HepG2 (cell line): ENCODE data around the gene PRSS27. TPM values are rescaled to one million over a fixed set of nuclear protein-coding genes. Genes with fewer than 3 reads are reported as not detected.

Experiments used
- BHLHE40 ChIP-seq: IDR thresholded peaks from 2 replicates; pipeline ENCODE4 v1.6.1; 2011; ENCODE audit warnings: low read length, improper control_type of control experiment
- CC2D1A ChIP-seq: sonication (generic); formaldehyde crosslinking; IDR thresholded peaks from 2 replicates; pipeline ENCODE4 v1.8.1; 2023; ENCODE audit warnings: mild to moderate bottlenecking, missing genetic modification reagents
- CENPT ChIP-seq: sonication (generic); formaldehyde crosslinking; IDR thresholded peaks from 2 replicates; pipeline ENCODE4 v1.8.0; 2022; ENCODE audit warnings: low read depth, mild to moderate bottlenecking, moderate library complexity, missing genetic modification reagents
- FOXK1 ChIP-seq: sonication (generic); formaldehyde crosslinking; IDR thresholded peaks from 2 replicates; pipeline ENCODE4 v1.4.0; 2020; ENCODE audit warnings: low read depth, missing genetic modification reagents, borderline replicate concordance
- GTF3A ChIP-seq: sonication (generic); formaldehyde crosslinking; conservative IDR thresholded peaks from 2 replicates; pipeline ENCODE4 v1.4.0; 2020; ENCODE audit warnings: mild to moderate bottlenecking, missing genetic modification reagents
- LBX2 ChIP-seq: sonication (generic); formaldehyde crosslinking; IDR thresholded peaks from 2 replicates; pipeline ENCODE4 v1.5.0; 2020; ENCODE audit warnings: missing genetic modification reagents, mild to moderate bottlenecking, borderline replicate concordance
- NFE2 ChIP-seq: sonication (generic); formaldehyde crosslinking; IDR thresholded peaks from 2 replicates; pipeline ENCODE4 v1.4.0; 2020; ENCODE audit warnings: missing genetic modification reagents
- NR2F6 ChIP-seq, 2 experiments: IDR thresholded peaks; 2 replicates each; pipeline ENCODE4 v1.6.1; 2016; ENCODE audit warnings: antibody characterized with exemption in 1 of 2, mild to moderate bottlenecking in 1 of 2
- PCBP2 ChIP-seq: fragments of 200-400 bp; formaldehyde crosslinking; optimal IDR thresholded peaks from 2 replicates; pipeline ENCODE3; 2018; ENCODE audit warnings: low read length, low read depth; ENCODE audit not compliant: poor library complexity, severe bottlenecking
- PITX1 ChIP-seq: sonication (generic); formaldehyde crosslinking; IDR thresholded peaks from 2 replicates; pipeline ENCODE4 v1.5.1; 2020; ENCODE audit warnings: mild to moderate bottlenecking, missing genetic modification reagents
- PPARG ChIP-seq: conservative IDR thresholded peaks from 2 replicates; pipeline ENCODE4 v1.6.1; 2016; ENCODE audit warnings: missing biosample characterization, missing genetic modification reagents
- PREB ChIP-seq: sonication (generic); formaldehyde crosslinking; IDR thresholded peaks from 2 replicates; pipeline ENCODE4 v1.4.0; 2020; ENCODE audit warnings: missing genetic modification reagents
- SOX6 ChIP-seq, 2 experiments: fragments of 450-650 bp in 1 of 2; sonication (generic) in 1 of 2; formaldehyde crosslinking in 1 of 2; IDR thresholded peaks; 2 replicates each; pipeline versions ENCODE4 v1.4.0 to v1.6.1; 2017 to 2020; ENCODE audit warnings: antibody characterized with exemption in 1 of 2, mild to moderate bottlenecking in 1 of 2, missing genetic modification reagents in 1 of 2
- SP5 ChIP-seq: IDR thresholded peaks from 2 replicates; pipeline ENCODE4 v1.6.1; 2016; ENCODE audit warnings: low read depth, borderline replicate concordance
- TEF ChIP-seq: sonication (generic); formaldehyde crosslinking; IDR thresholded peaks from 2 replicates; pipeline ENCODE4 v1.5.0; 2020; ENCODE audit warnings: missing genetic modification reagents
- THYN1 ChIP-seq: sonication (generic); formaldehyde crosslinking; IDR thresholded peaks from 2 replicates; pipeline ENCODE4 v1.8.1; 2023; ENCODE audit warnings: low read depth, mild to moderate bottlenecking, moderate library complexity, missing genetic modification reagents, borderline replicate concordance
- U2AF1 ChIP-seq: fragments of 200-400 bp; formaldehyde crosslinking; optimal IDR thresholded peaks from 2 replicates; pipeline ENCODE3; 2017; ENCODE audit warnings: mild to moderate bottlenecking, low read depth, low read length
- UBTF ChIP-seq: sonication (generic); formaldehyde crosslinking; IDR thresholded peaks from 2 replicates; pipeline ENCODE4 v1.4.0; 2020; ENCODE audit warnings: mild to moderate bottlenecking, missing genetic modification reagents
- ZFP62 ChIP-seq: sonication (generic); formaldehyde crosslinking; IDR thresholded peaks from 2 replicates; pipeline ENCODE4 v1.4.0; 2020; ENCODE audit warnings: missing genetic modification reagents
- ZNF20 ChIP-seq: sonication (generic); formaldehyde crosslinking; IDR thresholded peaks from 2 replicates; pipeline ENCODE4 v1.4.0; 2020; ENCODE audit warnings: mild to moderate bottlenecking, moderate library complexity, missing genetic modification reagents
- ZNF30 ChIP-seq: sonication (generic); formaldehyde crosslinking; IDR thresholded peaks from 2 replicates; pipeline ENCODE4 v1.5.0; 2020; ENCODE audit warnings: mild to moderate bottlenecking, missing genetic modification reagents
- ZNF441 ChIP-seq: sonication (generic); formaldehyde crosslinking; IDR thresholded peaks from 2 replicates; pipeline ENCODE4 v1.7.0; 2021; ENCODE audit warnings: missing genetic modification reagents, borderline replicate concordance
- polyA plus RNA-seq, 8 experiments: library from polyadenylated mRNA; depleted of rRNA in 3 of 8; stranded (reverse) in 7 of 8; unstranded in 1 of 8; fragments of >200 nt; fragmentation: Illumina TruSeq in 4 of 8; extraction: Trizol in 4 of 8; gene quantifications; 2 replicates each; pipeline versions ENCODE4 v1.2.1 to v1.2.3, GENCODE V29; 2011 to 2016; ENCODE audit warnings: low read depth in 4 of 8, missing spikeins in 1 of 8, mixed read lengths in 1 of 8; ENCODE audit not compliant: insufficient read depth in 1 of 8
- total RNA-seq, 5 experiments: library from RNA; depleted of rRNA; stranded (reverse); fragments of >200 nt; fragmentation: Illumina TruSeq; extraction: Trizol; gene quantifications; 2 replicates each; pipeline ENCODE4 v1.2.3, GENCODE V29; 2016; ENCODE audit warnings: low read depth in 1 of 5
- TF ChIP-seq, protein P1 (sequence below): IDR thresholded peaks from 2 replicates; pipeline ENCODE4 v1.6.1; 2016

PRSS27 gene
- total and polyA plus RNA-seq, 2 of the 13 experiments (the other 11 are each of a cell fraction or from before 2014, with no cell fraction given): 0.20 to 0.73 TPM

DNA sequence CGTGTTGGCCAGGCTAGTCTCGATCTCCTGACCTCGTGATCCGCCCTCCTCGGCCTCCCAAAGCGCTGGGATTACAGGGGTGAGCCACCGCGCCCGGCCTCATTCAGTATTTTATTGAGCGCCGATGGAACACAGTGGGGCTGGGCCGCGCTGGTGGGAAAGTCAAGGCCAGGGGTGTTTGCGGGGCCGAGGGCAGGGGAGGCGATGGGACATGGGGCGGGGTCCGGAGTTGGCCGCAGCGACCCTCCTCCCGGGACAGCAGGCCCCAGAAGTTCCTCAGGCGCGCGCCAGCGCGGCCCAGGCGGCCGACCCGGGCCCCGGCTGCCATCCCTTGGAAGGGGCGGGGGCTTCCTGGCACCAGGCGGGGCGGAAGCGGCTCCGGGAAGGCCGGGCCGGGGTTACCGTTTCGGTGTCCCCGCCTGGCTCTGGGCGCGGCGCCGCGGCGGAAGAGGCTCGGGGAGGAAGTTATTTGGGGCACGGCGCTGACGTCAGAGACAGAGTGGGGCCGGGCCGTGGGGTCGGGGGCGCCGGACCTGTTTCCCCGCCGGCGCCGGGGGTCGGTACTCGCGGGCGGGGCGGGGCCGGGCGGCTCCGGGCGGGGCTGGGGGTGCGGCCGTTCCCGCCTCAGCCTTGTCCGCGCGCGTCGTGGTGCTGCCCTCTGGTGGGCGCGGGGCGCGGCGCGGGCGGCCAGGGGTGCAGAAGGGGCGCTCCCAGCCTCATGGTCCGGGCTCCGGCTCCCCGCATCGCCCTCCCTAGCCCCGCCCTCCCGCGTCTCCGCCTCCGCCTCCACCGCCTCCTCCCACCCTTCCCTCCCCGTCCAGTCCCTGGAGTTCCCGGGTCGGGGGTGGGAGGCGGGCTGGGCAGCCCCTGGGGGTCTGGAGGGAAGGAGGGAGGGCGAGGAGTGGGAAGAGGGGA is 952 bp upstream of the PRSS27 start (continued):
- TF ChIP-seq ZNF20 (CRISPR knock-in tag) (no peak), CC2D1A (CRISPR knock-in tag) (no peak), PREB (CRISPR knock-in tag) (no peak), NR2F6 (IDR thresholded peaks at IDR 0.05) (no peak), NR2F6 (CRISPR knock-in tag; IDR thresholded peaks at IDR 0.05) (no peak), ZNF30 (no peak), THYN1 (CRISPR knock-in tag) (no peak), U2AF1 (no peak), CENPT (CRISPR knock-in tag) (no peak), FOXK1 (CRISPR knock-in tag) (peak; percentile 79; the same call in 1 of the 2 replicates), LBX2 (CRISPR knock-in tag) (0 out of 2 replicates have a peak, but pooled peaks have one; percentile 20), SP5 (CRISPR knock-in tag) (0 out of 2 replicates have a peak, but pooled peaks have one; percentile 7), UBTF (peak; percentile 93), NFE2 (CRISPR knock-in tag) (no peak), PITX1 (CRISPR knock-in tag) (no peak), ZNF441 (0 out of 2 replicates have a peak, but pooled peaks have one; percentile 13), TEF (no peak), BHLHE40 (no peak), PPARG (CRISPR knock-in tag) (no peak), PCBP2 (no peak), GTF3A (0 out of 2 replicates have a peak, but pooled peaks have one; percentile 36), SOX6 (IDR thresholded peaks at IDR 0.05) (no peak), SOX6 (CRISPR knock-in tag; IDR thresholded peaks at IDR 0.05) (no peak), ZFP62 (no peak)
- TF ChIP-seq, protein P1, sequence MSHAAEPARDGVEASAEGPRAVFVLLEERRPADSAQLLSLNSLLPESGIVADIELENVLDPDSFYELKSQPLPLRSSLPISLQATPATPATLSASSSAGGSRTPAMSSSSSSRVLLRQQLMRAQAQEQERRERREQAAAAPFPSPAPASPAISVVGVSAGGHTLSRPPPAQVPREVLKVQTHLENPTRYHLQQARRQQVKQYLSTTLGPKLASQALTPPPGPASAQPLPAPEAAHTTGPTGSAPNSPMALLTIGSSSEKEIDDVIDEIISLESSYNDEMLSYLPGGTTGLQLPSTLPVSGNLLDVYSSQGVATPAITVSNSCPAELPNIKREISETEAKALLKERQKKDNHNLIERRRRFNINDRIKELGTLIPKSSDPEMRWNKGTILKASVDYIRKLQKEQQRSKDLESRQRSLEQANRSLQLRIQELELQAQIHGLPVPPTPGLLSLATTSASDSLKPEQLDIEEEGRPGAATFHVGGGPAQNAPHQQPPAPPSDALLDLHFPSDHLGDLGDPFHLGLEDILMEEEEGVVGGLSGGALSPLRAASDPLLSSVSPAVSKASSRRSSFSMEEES (CRISPR knock-in tag): 0 out of 2 replicates have a peak, but pooled peaks have one; percentile 6
